Mucosa of stomach (tissue), 1 donor: ENCODE measurements around the gene COL4A2.

ENCODE experiments used
- H3K27me3 ChIP-seq: one replicate; pipeline ENCODE4 v1.7.0; 2013; ENCODE audit warnings: mild to moderate bottlenecking, low read length; ENCODE audit not compliant: control insufficient read depth, insufficient read depth
- H3K36me3 ChIP-seq: one replicate; pipeline ENCODE4 v1.7.0; 2013; ENCODE audit warnings: low read length; ENCODE audit not compliant: control insufficient read depth, insufficient read depth
- H3K4me1 ChIP-seq: one replicate; pipeline ENCODE4 v1.7.0; 2013; ENCODE audit warnings: mild to moderate bottlenecking, low read length; ENCODE audit not compliant: control insufficient read depth, insufficient read depth
- H3K4me3 ChIP-seq: one replicate; pipeline ENCODE4 v1.7.0; 2013; ENCODE audit warnings: low read length
- H3K9ac ChIP-seq: one replicate; pipeline ENCODE4 v1.7.0; 2013; ENCODE audit warnings: mild to moderate bottlenecking, low read length, moderate library complexity
- H3K9me3 ChIP-seq: one replicate; pipeline ENCODE4 v1.7.0; 2013; ENCODE audit warnings: mild to moderate bottlenecking, low read length, moderate library complexity; ENCODE audit not compliant: control insufficient read depth
- donor health status: Pancreatic carcinoma.

The COL4A2 gene

GRCh38 chr13:110377178-110377825, 70.2 kb downstream of the COL4A2 start:
- Histone ChIP-seq H3K4me1 (no peaks in the 10 kb centered on the region), H3K36me3 (no peaks in the 10 kb centered on the region), H3K27me3 (no peaks in the 10 kb centered on the region), H3K4me3 (no peak overlapping the region), H3K9ac (no peak overlapping the region), H3K9me3 (no peaks in the 10 kb centered on the region)

- Histone ChIP-seq H3K36me3 (no peaks in the 10 kb centered on the region), H3K9me3 (no peaks in the 10 kb centered on the region), H3K9ac (no peak overlapping the region), H3K27me3 (no peaks in the 10 kb centered on the region), H3K4me1 (no peaks in the 10 kb centered on the region), H3K4me3 (no peak overlapping the region)
These were observed 70.7 kb downstream of the COL4A2 start for GRCh38 chr13:110377826-110378201.

- Histone ChIP-seq H3K27me3 (no peaks in the 10 kb centered on the region), H3K4me3 (no peak overlapping the region), H3K9ac (no peak overlapping the region), H3K4me1 (no peaks in the 10 kb centered on the region), H3K36me3 (no peaks in the 10 kb centered on the region), H3K9me3 (no peaks in the 10 kb centered on the region)
These were observed 72.3 kb downstream of the COL4A2 start for GRCh38 chr13:110379358-110379757.

- Histone ChIP-seq H3K9me3 (no peaks in the 10 kb centered on the region), H3K27me3 (no peaks in the 10 kb centered on the region), H3K4me1 (no peaks in the 10 kb centered on the region), H3K36me3 (no peaks in the 10 kb centered on the region), H3K9ac (no peak overlapping the region), H3K4me3 (no peak overlapping the region)
These were observed 72.8 kb downstream of the COL4A2 start for GRCh38 chr13:110379905-110380341.

GRCh38 chr13:110380359-110381028, 73.4 kb downstream of the COL4A2 start:
- Histone ChIP-seq H3K36me3 (no peaks in the 10 kb centered on the region), H3K4me1 (no peaks in the 10 kb centered on the region), H3K9me3 (no peaks in the 10 kb centered on the region), H3K4me3 (no peak overlapping the region), H3K27me3 (no peaks in the 10 kb centered on the region), H3K9ac (no peak overlapping the region)

GRCh38 chr13:110381029-110381360, 73.9 kb downstream of the COL4A2 start:
- no peak overlapping the region for H3K4me3 ChIP-seq

GRCh38 chr13:110382229-110382628, 75.1 kb downstream of the COL4A2 start:
- Histone ChIP-seq H3K27me3 (no peaks in the 10 kb centered on the region), H3K4me1 (no peaks in the 10 kb centered on the region), H3K36me3 (no peaks in the 10 kb centered on the region), H3K9me3 (no peaks in the 10 kb centered on the region), H3K9ac (no peak overlapping the region), H3K4me3 (no peak overlapping the region)

More at GRCh38 chr13:110381029-110381360, 73.9 kb downstream of the COL4A2 start:
- no peak overlapping the region for H3K9ac ChIP-seq
- no peaks in the 10 kb centered on the region for H3K4me1 ChIP-seq
- no peaks in the 10 kb centered on the region for H3K9me3 ChIP-seq
- no peaks in the 10 kb centered on the region for H3K36me3 ChIP-seq
- no peaks in the 10 kb centered on the region for H3K27me3 ChIP-seq

GRCh38 chr13:110382830-110383229, 75.7 kb downstream of the COL4A2 start:
- Histone ChIP-seq H3K4me1 (no peaks in the 10 kb centered on the region), H3K36me3 (no peaks in the 10 kb centered on the region), H3K27me3 (no peaks in the 10 kb centered on the region), H3K4me3 (no peak overlapping the region), H3K9ac (no peak overlapping the region), H3K9me3 (no peaks in the 10 kb centered on the region)

- peak overlapping the region; percentile 8 for H3K9ac ChIP-seq
- H3K4me3 ChIP-seq = no peak overlapping the region
- no peaks in the 10 kb centered on the region for H3K27me3 ChIP-seq
- no peaks in the 10 kb centered on the region for H3K4me1 ChIP-seq
- no peaks in the 10 kb centered on the region for H3K9me3 ChIP-seq
- H3K36me3 ChIP-seq = no peaks in the 10 kb centered on the region
These were observed 80.5 kb downstream of the COL4A2 start for GRCh38 chr13:110387451-110388107.

GRCh38 chr13:110388108-110388943, 81.2 kb downstream of the COL4A2 start:
- Histone ChIP-seq H3K9ac (peak overlapping the region; percentile 8), H3K27me3 (no peaks in the 10 kb centered on the region), H3K9me3 (no peaks in the 10 kb centered on the region), H3K36me3 (no peaks in the 10 kb centered on the region), H3K4me1 (no peaks in the 10 kb centered on the region), H3K4me3 (no peak overlapping the region)

GRCh38 chr13:110390567-110390966, 83.5 kb downstream of the COL4A2 start:
- Histone ChIP-seq H3K36me3 (no peaks in the 10 kb centered on the region), H3K4me1 (no peaks in the 10 kb centered on the region), H3K27me3 (no peaks in the 10 kb centered on the region), H3K9ac (no peak overlapping the region), H3K4me3 (no peak overlapping the region), H3K9me3 (no peaks in the 10 kb centered on the region)

GRCh38 chr13:110391273-110391672, 84.2 kb downstream of the COL4A2 start:
- Histone ChIP-seq H3K9me3 (no peaks in the 10 kb centered on the region), H3K4me1 (no peaks in the 10 kb centered on the region), H3K9ac (no peak overlapping the region), H3K36me3 (no peaks in the 10 kb centered on the region), H3K4me3 (no peak overlapping the region), H3K27me3 (no peaks in the 10 kb centered on the region)
